ENCODE results near the gene PPP2R2C.

Gene PPP2R2C

GRCh38 chr4:6450709-6451108 lies 21.7 kb downstream of the PPP2R2C start:
- H3K9me3 ChIP-seq (ENCODE audit: insufficient read depth, low read depth, low read length) = no peaks in the 10 kb centered on the region
- no peaks in the 10 kb centered on the region for H3K27me3 ChIP-seq (ENCODE audit: insufficient read depth, low read length, poor library complexity, severe bottlenecking)
- H3K4me1 ChIP-seq (ENCODE audit: insufficient read depth, low read length, poor library complexity, severe bottlenecking) = no peaks in the 10 kb centered on the region
- H3K36me3 ChIP-seq (ENCODE audit: insufficient read depth, low read length) = no peaks in the 10 kb centered on the region
- no peaks in the 10 kb centered on the region for H3K79me2 ChIP-seq (ENCODE audit: insufficient read depth, low read length)
- TF ChIP-seq EZH2phosphoT487 (IDR thresholded peaks at IDR 0.05; ENCODE audit: borderline replicate concordance) (no peak), CTCF (conservative IDR thresholded peaks at IDR 0.05; ENCODE audit: low read length) (no peak)
- no peak overlapping the region for H2AFZ ChIP-seq (ENCODE audit: low read length)
- no peak overlapping the region for H3K4me2 ChIP-seq (ENCODE audit: low read depth, low read length, poor library complexity, severe bottlenecking)
- no peak overlapping the region for H3K9ac ChIP-seq (ENCODE audit: low read depth, low read length, poor library complexity, severe bottlenecking)
- H4K20me1 ChIP-seq (ENCODE audit: insufficient read depth, low read length, poor library complexity, severe bottlenecking) = no peaks in the 10 kb centered on the region
- no peaks in the 10 kb centered on the region for H3F3A ChIP-seq (ENCODE audit: low read depth)
- no peak overlapping the region for H3K4me3 ChIP-seq (ENCODE audit: low read length, poor library complexity, severe bottlenecking)
- no peaks in the 10 kb centered on the region for H3K9me2 ChIP-seq (replicated peaks; ENCODE audit: low read depth, low read length)

- Histone ChIP-seq H3F3A (ENCODE audit: low read depth) (no peaks in the 10 kb centered on the region), H3K27me3 (ENCODE audit: insufficient read depth, low read length, poor library complexity, severe bottlenecking) (no peaks in the 10 kb centered on the region), H3K36me3 (ENCODE audit: insufficient read depth, low read length) (no peaks in the 10 kb centered on the region), H3K9ac (ENCODE audit: low read depth, low read length, poor library complexity, severe bottlenecking) (no peak overlapping the region), H3K4me2 (ENCODE audit: low read depth, low read length, poor library complexity, severe bottlenecking) (no peak overlapping the region), H3K4me1 (ENCODE audit: insufficient read depth, low read length, poor library complexity, severe bottlenecking) (no peaks in the 10 kb centered on the region), H3K9me2 (replicated peaks; ENCODE audit: low read depth, low read length) (no peaks in the 10 kb centered on the region), H4K20me1 (ENCODE audit: insufficient read depth, low read length, poor library complexity, severe bottlenecking) (no peaks in the 10 kb centered on the region), H3K4me3 (ENCODE audit: low read length, poor library complexity, severe bottlenecking) (no peak overlapping the region), H3K79me2 (ENCODE audit: insufficient read depth, low read length) (no peaks in the 10 kb centered on the region), H2AFZ (ENCODE audit: low read length) (no peak overlapping the region), H3K9me3 (ENCODE audit: insufficient read depth, low read depth, low read length) (no peaks in the 10 kb centered on the region)
- TF ChIP-seq CTCF (conservative IDR thresholded peaks at IDR 0.05; ENCODE audit: low read length) (no peak), EZH2phosphoT487 (IDR thresholded peaks at IDR 0.05; ENCODE audit: borderline replicate concordance) (no peak)
Measured at GRCh38 chr4:6449746-6450369, 22.6 kb downstream of the PPP2R2C start.

GRCh38 chr4:6449335-6449734 lies 23.1 kb downstream of the PPP2R2C start:
- no peak overlapping the region for H3K4me3 ChIP-seq (ENCODE audit: low read length, poor library complexity, severe bottlenecking)
- no peak overlapping the region for H2AFZ ChIP-seq (ENCODE audit: low read length)
- H3K36me3 ChIP-seq (ENCODE audit: insufficient read depth, low read length) = no peaks in the 10 kb centered on the region
- no peak overlapping the region for H3K4me2 ChIP-seq (ENCODE audit: low read depth, low read length, poor library complexity, severe bottlenecking)
- H3K9me3 ChIP-seq (ENCODE audit: insufficient read depth, low read depth, low read length) = no peaks in the 10 kb centered on the region
- no peaks in the 10 kb centered on the region for H3K27me3 ChIP-seq (ENCODE audit: insufficient read depth, low read length, poor library complexity, severe bottlenecking)
- H3K9ac ChIP-seq (ENCODE audit: low read depth, low read length, poor library complexity, severe bottlenecking) = no peak overlapping the region
- no peaks in the 10 kb centered on the region for H3K79me2 ChIP-seq (ENCODE audit: insufficient read depth, low read length)
- H3F3A ChIP-seq (ENCODE audit: low read depth) = no peaks in the 10 kb centered on the region
- no peaks in the 10 kb centered on the region for H4K20me1 ChIP-seq (ENCODE audit: insufficient read depth, low read length, poor library complexity, severe bottlenecking)
- no peak for TF ChIP-seq CTCF (conservative IDR thresholded peaks at IDR 0.05; ENCODE audit: low read length)
- TF ChIP-seq EZH2phosphoT487 (IDR thresholded peaks at IDR 0.05; ENCODE audit: borderline replicate concordance) = no peak
- H3K4me1 ChIP-seq (ENCODE audit: insufficient read depth, low read length, poor library complexity, severe bottlenecking) = no peaks in the 10 kb centered on the region
- no peaks in the 10 kb centered on the region for H3K9me2 ChIP-seq (replicated peaks; ENCODE audit: low read depth, low read length)
